Caco-2 (cell line): ENCODE measurements around the gene NKD2. TPM values are rescaled to one million over a fixed set of nuclear protein-coding genes. Genes with fewer than 3 reads are reported as not detected.

Source experiments
- BruUV-seq: library from RNA; stranded (reverse); fragments of 400-500 nt; replicated peaks from 2 replicates; lab custom pipeline; 2021; lab: Mats Ljungman, UMichigan
- CTCF ChIA-PET: fragments of 300-600 bp; sonication (Branson Sonifier 250); formaldehyde crosslinking; loops from one replicate; lab custom pipeline; 2022; ENCODE audit warnings: antibody characterized with exemption; lab: Charles Lee
- POLR2A ChIA-PET: fragments of 300-600 bp; sonication (Branson Sonifier 250); formaldehyde crosslinking; loops from one replicate; lab custom pipeline; 2022; ENCODE audit warnings: antibody characterized with exemption; lab: Charles Lee
- DNase-seq, 2 experiments: peaks; one replicate each; pipeline versions ENCODE4 v3.0.0 to v3.0.0-alpha.2; 2020 to 2022
- H3K27me3 ChIP-seq: replicated peaks from 2 replicates; pipeline ENCODE4 v1.6.0; 2011; ENCODE audit warnings: low read length; ENCODE audit not compliant: control insufficient read depth, insufficient read depth
- H3K36me3 ChIP-seq: 2 replicates; pipeline ENCODE4 v1.5.1; 2011; ENCODE audit warnings: low read length; ENCODE audit not compliant: control insufficient read depth, insufficient read depth
- H3K4me1 ChIP-seq: fragments of 250-450 bp; sonication (Bioruptor Pico); 2 replicates; pipeline ENCODE4 v1.5.1; 2020; ENCODE audit warnings: mild to moderate bottlenecking
- H3K4me3 ChIP-seq: 2 replicates; pipeline ENCODE4 v1.5.1; 2011; ENCODE audit warnings: low read depth, mild to moderate bottlenecking, control low read depth, low read length
- H3K9me3 ChIP-seq: fragments of 250-450 bp; sonication (Bioruptor Pico); 2 replicates; pipeline ENCODE4 v1.5.1; 2020; ENCODE audit warnings: mild to moderate bottlenecking, moderate library complexity
- H3K27ac Mint-ChIP-seq: one replicate; pipeline ENCODE4 v1.8.0; 2022; ENCODE audit warnings: mixed read lengths; ENCODE audit not compliant: unreplicated experiment
- H3K27me3 Mint-ChIP-seq: one replicate; pipeline ENCODE4 v1.8.0; 2022; ENCODE audit warnings: mixed read lengths; ENCODE audit not compliant: insufficient read depth, unreplicated experiment
- H3K36me3 Mint-ChIP-seq: one replicate; pipeline ENCODE4 v1.8.0; 2022; ENCODE audit warnings: mild to moderate bottlenecking, mixed read lengths; ENCODE audit not compliant: insufficient read depth, unreplicated experiment
- H3K4me1 Mint-ChIP-seq: one replicate; pipeline ENCODE4 v1.8.0; 2022; ENCODE audit warnings: low read depth, mixed read lengths; ENCODE audit not compliant: unreplicated experiment
- H3K4me3 Mint-ChIP-seq: one replicate; pipeline ENCODE4 v1.8.0; 2022; ENCODE audit warnings: mild to moderate bottlenecking, moderate library complexity, mixed read lengths; ENCODE audit not compliant: unreplicated experiment
- H3K9me3 Mint-ChIP-seq: one replicate; pipeline ENCODE4 v1.8.0; 2022; ENCODE audit warnings: mixed read lengths; ENCODE audit not compliant: unreplicated experiment
- CTCF ChIP-seq, 2 experiments: fragments of 200-600 bp in 1 of 2; IDR thresholded peaks; 1 replicate in 1 of 2; 2 replicates in 1 of 2; pipeline versions ENCODE4 v1.5.1 to v1.8.0; 2011 to 2022; ENCODE audit warnings: antibody characterized with exemption in 1 of 2, control low read depth in 1 of 2, inconsistent platforms in 1 of 2, low read depth in 1 of 2, low read length in 1 of 2, mild to moderate bottlenecking in 1 of 2, moderate library complexity in 1 of 2; ENCODE audit not compliant: insufficient read depth in 1 of 2, severe bottlenecking in 1 of 2, unreplicated experiment in 1 of 2
- intact Hi-C: fragments of 100-400 bp; cut with micrococcal nuclease; formaldehyde crosslinking; loops from one replicate; pipeline ENCODE4 v1.10.0; 2022; ENCODE audit not compliant: unreplicated experiment
- total RNA-seq: library from RNA; stranded (reverse); gene quantifications from 2 replicates; pipeline ENCODE4 v1.2.3, GENCODE V29; 2022

The NKD2 gene
- total RNA-seq, 1 experiment from 2014 or later = 17.7 TPM

GRCh38 chr5:1048162-1048721 is 39.6 kb downstream of the NKD2 start:
- ChIA-PET CTCF (no interaction called here), POLR2A (no interaction called here)
- Mint-ChIP-seq H3K4me3 (no peak overlapping the region), H3K27me3 (no peaks in the 10 kb centered on the region), H3K36me3 (peaks cover 13% of the 10 kb centered on the region), H3K9me3 (peaks cover 47% of the 10 kb centered on the region), H3K27ac (no peak overlapping the region), H3K4me1 (no peaks in the 10 kb centered on the region)
- intact Hi-C loops = no loop called here
- DNase-seq = no peak
- no peaks in the 10 kb centered on the region; the same call in 1 of the 2 replicates for H3K36me3 ChIP-seq
- no peaks in the 10 kb centered on the region for H3K4me1 ChIP-seq
- H3K9me3 ChIP-seq = no peaks in the 10 kb centered on the region
- H3K27me3 ChIP-seq = no peaks in the 10 kb centered on the region
- no peak for TF ChIP-seq CTCF (IDR thresholded peaks at IDR 0.05; ENCODE audit: insufficient read depth in 1 of 2, low read depth in 1 of 2, low read length in 1 of 2, severe bottlenecking in 1 of 2, unreplicated experiment in 1 of 2)
- H3K4me3 ChIP-seq = no peak overlapping the region
- BruUV-seq = no TSS peak

- Histone ChIP-seq H3K9me3 (no peaks in the 10 kb centered on the region), H3K36me3 (no peaks in the 10 kb centered on the region; the same call in 1 of the 2 replicates), H3K27me3 (no peaks in the 10 kb centered on the region), H3K4me3 (no peak overlapping the region), H3K4me1 (no peaks in the 10 kb centered on the region)
- no peak for TF ChIP-seq CTCF (IDR thresholded peaks at IDR 0.05; ENCODE audit: insufficient read depth in 1 of 2, low read depth in 1 of 2, low read length in 1 of 2, severe bottlenecking in 1 of 2, unreplicated experiment in 1 of 2)
- DNase-seq = no peak
- H3K4me1 Mint-ChIP-seq = no peaks in the 10 kb centered on the region
- H3K27me3 Mint-ChIP-seq = no peaks in the 10 kb centered on the region
- ChIA-PET POLR2A (no interaction called here), CTCF (no interaction called here)
- intact Hi-C loops = no loop called here
- peaks cover 12% of the 10 kb centered on the region for H3K36me3 Mint-ChIP-seq
- no peak overlapping the region for H3K4me3 Mint-ChIP-seq
- no TSS peak for BruUV-seq
- H3K27ac Mint-ChIP-seq = no peak overlapping the region
- peaks cover 38% of the 10 kb centered on the region for H3K9me3 Mint-ChIP-seq
Observed at GRCh38 chr5:1048861-1049838, 40.5 kb downstream of the NKD2 start.

GRCh38 chr5:1050423-1051365 is 42.1 kb downstream of the NKD2 start:
- BruUV-seq = no TSS peak
- no peaks in the 10 kb centered on the region for H3K27me3 ChIP-seq
- intact Hi-C loops = no loop called here
- no peaks in the 10 kb centered on the region; the same call in 1 of the 2 replicates for H3K36me3 ChIP-seq
- no peaks in the 10 kb centered on the region for H3K4me1 Mint-ChIP-seq
- H3K9me3 Mint-ChIP-seq = peaks cover 23% of the 10 kb centered on the region
- no peak for TF ChIP-seq CTCF (IDR thresholded peaks at IDR 0.05; ENCODE audit: insufficient read depth in 1 of 2, low read depth in 1 of 2, low read length in 1 of 2, severe bottlenecking in 1 of 2, unreplicated experiment in 1 of 2)
- H3K36me3 Mint-ChIP-seq = peaks cover 15% of the 10 kb centered on the region
- CTCF ChIA-PET = interaction anchor here (0.6 kb wide), 1 partner anchor 28 kb away, joined by 3 read pairs; no protein-coding TSS in a partner anchor
- H3K4me3 Mint-ChIP-seq = no peak overlapping the region
- H3K27me3 Mint-ChIP-seq = no peaks in the 10 kb centered on the region
- no peak overlapping the region for H3K27ac Mint-ChIP-seq
- DNase-seq = no peak
- POLR2A ChIA-PET = no interaction called here
- no peaks in the 10 kb centered on the region for H3K9me3 ChIP-seq
- no peaks in the 10 kb centered on the region for H3K4me1 ChIP-seq
- H3K4me3 ChIP-seq = no peak overlapping the region
